GM12872 (cell line): ENCODE results near the gene NTRK1.

ENCODE experiments used
- TF ChIP-seq, protein P1 (sequence below): IDR thresholded peaks from 3 replicates; pipeline ENCODE4 v1.5.1; 2011; ENCODE audit warnings: low read depth, mild to moderate bottlenecking, low read length, moderate library complexity; ENCODE audit not compliant: insufficient read depth

The NTRK1 gene

DNA sequence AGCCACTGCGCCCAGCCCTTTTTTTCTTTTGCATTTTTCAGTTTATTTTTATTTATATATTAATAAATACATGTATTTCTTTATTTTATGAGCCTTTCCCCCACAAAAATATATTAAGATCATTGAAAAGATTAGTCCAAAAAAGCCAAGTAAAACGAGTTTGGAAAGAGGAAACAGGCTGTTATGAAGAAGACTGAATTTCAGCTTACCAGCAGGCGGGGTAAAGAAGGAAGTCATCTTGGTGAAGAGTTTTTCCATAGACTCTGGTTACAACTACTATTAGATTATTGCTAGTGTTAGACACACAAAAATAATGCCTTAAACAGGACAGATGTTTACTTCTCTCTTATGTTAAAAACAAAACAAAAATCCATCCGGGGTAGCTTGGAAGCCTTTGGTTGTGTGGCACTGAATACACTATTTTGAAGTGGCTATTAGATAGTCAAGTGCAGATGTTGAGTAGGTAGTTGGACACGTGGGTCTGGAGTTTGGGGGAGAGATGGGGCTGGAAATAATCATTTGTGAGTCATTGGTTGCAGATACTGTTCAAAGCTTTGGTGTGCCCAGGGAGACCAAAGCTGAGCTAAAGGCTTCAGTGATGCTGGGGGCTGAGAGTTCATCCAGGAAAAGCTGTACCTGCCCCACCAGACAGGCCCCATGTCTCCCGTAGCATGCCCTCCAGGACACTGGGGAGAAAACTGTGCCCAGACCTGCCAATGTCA lies 51.1 kb downstream of the NTRK1 start:
- TF ChIP-seq, protein P1, sequence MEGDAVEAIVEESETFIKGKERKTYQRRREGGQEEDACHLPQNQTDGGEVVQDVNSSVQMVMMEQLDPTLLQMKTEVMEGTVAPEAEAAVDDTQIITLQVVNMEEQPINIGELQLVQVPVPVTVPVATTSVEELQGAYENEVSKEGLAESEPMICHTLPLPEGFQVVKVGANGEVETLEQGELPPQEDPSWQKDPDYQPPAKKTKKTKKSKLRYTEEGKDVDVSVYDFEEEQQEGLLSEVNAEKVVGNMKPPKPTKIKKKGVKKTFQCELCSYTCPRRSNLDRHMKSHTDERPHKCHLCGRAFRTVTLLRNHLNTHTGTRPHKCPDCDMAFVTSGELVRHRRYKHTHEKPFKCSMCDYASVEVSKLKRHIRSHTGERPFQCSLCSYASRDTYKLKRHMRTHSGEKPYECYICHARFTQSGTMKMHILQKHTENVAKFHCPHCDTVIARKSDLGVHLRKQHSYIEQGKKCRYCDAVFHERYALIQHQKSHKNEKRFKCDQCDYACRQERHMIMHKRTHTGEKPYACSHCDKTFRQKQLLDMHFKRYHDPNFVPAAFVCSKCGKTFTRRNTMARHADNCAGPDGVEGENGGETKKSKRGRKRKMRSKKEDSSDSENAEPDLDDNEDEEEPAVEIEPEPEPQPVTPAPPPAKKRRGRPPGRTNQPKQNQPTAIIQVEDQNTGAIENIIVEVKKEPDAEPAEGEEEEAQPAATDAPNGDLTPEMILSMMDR, result no peak

DNA sequence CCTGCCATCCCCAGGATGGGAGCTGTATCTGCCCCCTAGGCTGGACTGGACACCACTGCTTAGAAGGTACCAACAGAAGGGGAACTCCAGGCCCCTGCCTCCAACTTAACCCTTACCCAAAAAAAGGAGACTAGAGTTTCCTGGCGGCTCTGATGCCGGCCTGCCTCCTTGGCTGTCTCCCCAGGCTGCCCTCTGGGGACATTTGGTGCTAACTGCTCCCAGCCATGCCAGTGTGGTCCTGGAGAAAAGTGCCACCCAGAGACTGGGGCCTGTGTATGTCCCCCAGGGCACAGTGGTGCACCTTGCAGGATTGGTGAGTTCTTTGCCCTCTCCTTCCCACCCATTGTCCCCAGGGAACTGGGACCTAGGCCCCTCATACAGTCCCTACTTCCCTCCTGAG lies 51.6 kb downstream of the NTRK1 start:
- TF ChIP-seq, protein P1, result no peak

DNA sequence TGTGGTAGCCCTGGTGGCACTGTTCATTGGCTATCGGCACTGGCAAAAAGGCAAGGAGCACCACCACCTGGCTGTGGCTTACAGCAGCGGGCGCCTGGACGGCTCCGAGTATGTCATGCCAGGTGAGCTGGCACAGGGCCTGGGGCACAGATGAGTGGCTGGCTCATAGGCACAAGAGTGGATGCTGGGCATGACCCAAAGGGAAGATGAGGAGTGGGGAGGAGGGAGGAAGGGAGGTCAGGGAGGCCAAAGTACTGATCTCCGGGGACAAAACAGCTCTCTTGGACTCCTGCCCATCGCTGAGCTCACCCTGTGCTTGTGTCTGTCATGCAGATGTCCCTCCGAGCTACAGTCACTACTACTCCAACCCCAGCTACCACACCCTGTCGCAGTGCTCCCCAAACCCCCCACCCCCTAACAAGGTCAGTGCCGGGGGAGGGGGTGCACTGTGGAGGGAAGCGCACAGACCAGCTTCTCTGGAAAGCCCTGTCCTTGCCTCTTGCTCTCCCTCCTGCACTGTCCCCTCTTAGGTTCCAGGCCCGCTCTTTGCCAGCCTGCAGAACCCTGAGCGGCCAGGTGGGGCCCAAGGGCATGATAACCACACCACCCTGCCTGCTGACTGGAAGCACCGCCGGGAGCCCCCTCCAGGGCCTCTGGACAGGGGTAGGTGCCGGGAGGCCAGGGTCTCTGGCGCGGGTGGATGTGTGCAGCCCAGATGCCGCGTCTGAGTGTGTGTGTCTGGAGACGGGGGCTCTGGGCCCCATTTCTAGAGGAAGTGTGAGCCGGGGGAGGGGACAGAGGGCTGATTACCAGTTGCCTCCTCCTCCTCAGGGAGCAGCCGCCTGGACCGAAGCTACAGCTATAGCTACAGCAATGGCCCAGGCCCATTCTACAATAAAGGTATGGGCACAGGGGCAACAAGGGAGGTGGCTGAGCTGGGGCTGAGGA lies 52.5 kb downstream of the NTRK1 start:
- TF ChIP-seq, protein P1, result 0 out of 3 replicates have a peak, but pooled peaks have one; percentile 6

DNA sequence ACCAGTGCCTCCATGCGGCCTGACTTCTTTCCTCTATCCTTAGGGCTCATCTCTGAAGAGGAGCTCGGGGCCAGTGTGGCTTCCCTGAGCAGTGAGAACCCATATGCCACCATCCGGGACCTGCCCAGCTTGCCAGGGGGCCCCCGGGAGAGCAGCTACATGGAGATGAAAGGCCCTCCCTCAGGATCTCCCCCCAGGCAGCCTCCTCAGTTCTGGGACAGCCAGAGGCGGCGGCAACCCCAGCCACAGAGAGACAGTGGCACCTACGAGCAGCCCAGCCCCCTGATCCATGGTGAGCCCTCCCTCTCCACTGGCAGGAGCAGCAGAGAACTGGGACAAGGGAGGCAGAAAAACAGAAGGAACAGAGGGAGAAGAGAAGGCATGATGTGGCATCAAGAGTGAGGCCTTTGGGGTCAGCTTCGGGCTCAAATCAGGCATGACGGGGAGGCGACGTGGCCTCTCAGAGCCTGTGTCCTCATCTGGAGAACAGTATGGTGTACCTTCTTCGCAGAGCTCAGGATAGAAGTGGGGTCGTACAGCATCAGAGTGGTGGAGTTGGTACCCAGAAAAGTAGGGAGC lies 53.2 kb downstream of the NTRK1 start:
- TF ChIP-seq, protein P1, result no peak

DNA sequence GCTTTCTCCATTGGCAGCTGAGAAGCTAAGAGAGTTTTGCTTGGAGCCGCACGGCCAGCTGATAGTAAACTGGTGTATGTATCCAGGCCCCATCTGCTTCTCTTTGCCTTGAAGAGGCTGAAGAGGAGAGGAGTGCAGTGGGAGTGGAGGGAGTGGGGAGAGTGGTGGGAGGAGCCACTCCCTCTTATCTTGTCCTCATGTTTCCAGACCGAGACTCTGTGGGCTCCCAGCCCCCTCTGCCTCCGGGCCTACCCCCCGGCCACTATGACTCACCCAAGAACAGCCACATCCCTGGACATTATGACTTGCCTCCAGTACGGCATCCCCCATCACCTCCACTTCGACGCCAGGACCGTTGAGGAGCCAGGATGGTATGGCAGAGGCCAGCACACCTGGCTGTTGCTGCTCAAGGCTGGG lies 53.8 kb downstream of the NTRK1 start:
- TF ChIP-seq, protein P1, result no peak

DNA sequence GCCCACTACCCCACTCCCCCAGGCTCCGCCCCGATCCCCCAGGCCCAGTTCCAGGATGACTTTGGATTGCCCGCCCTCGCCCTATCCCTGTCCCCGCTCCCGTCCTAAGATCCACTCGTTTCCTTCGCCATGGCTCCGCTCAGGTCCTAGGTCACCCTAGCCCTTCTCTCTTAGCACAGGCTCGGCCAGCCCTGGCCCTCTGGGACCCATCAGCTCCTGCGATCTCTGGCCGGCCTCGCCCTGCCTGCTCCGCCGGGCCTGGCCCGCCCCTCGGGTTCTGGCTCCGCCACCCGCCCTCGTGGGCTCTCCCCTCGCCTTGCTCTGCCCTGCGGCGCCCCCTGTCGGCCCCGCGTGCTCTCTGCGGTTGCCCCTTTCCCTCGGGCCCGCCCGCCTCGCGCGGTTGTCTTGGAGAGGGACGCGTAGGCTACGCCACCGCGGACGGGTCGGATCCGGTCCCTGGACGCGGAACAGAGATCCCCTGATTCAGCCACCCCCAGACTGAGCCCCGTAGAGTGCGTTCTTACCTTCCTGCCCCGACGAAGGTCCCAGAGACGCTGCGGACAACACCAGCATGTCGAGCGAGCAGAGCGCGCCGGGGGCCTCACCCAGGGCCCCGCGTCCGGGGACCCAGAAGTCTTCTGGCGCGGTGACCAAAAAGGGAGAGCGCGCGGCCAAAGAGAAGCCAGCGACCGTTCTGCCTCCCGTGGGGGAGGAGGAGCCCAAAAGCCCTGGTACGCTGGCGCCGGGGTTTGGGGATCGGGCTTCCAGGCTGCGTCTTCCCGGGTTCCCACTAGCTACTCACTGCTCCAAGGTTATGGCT lies 59.8 kb downstream of the NTRK1 start, which contains the start of gene LRRC71:
Gene LRRC71, plus strand, starts transcription at position 400 of the 820 bp plus-strand sequence. Its CDS starts 172 bp downstream, at position 572.
- TF ChIP-seq, protein P1, result peak; percentile 43; the same call in 2 of the 3 replicates
